GM18870 (cell line): ENCODE data around the gene C2CD2L.
"Not testable (repeated sequence)": the region's sequence is repeated elsewhere in the genome, so short reads cannot be mapped to it uniquely, and the experiment has no call there.

Source experiments
- ATAC-seq: cut with Tn5 transposase; IDR thresholded peaks from one replicate; pipeline ENCODE4 v1.9.1; 2021; ENCODE audit warnings: moderate library complexity; ENCODE audit not compliant: unreplicated experiment

C2CD2L gene

DNA sequence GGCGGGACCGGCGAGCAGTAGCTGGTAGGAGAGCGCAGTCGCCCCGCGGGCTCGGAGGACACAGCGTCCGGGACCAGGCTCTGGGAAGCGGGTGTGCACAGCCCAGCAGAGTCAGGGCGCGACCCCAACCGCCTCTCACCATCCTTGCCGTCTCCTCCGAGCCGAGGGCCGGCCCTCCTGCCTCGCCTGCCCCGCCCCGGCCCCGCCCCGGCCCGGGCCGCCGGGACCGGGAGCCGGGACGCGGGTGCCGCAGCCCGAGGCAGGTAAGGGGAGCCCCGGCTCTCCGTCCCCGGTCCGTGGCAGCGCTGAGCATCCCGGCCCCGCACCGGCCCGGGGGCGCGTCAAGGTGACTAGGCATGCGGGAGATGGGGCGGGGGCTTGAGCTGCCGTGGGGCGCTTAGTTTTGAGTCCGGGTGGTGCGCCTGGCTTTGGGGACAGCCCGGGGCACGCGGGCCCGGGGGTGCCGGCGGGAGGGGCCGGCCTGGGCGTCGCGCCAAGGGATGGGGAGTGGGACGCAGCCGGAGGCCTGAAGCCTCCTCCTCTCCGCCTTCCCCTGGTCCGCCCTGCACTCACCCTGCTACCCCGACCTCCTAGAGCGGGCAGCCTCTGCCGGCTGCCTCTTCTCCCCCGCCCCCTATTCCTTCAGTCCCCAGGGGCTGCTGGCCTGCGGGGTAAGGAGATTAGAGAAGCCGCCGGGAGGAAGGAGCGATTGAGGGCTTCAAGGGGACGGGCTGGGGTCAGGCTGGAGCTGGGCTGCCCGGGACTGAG is 42.1 kb downstream of the C2CD2L start, which contains the start of gene ABCG4:
TSS of gene ABCG4 (plus strand) at position 35 of the 768 bp plus-strand sequence. CDS start 914 bp downstream, outside the sequence.
- no peak for ATAC-seq

DNA sequence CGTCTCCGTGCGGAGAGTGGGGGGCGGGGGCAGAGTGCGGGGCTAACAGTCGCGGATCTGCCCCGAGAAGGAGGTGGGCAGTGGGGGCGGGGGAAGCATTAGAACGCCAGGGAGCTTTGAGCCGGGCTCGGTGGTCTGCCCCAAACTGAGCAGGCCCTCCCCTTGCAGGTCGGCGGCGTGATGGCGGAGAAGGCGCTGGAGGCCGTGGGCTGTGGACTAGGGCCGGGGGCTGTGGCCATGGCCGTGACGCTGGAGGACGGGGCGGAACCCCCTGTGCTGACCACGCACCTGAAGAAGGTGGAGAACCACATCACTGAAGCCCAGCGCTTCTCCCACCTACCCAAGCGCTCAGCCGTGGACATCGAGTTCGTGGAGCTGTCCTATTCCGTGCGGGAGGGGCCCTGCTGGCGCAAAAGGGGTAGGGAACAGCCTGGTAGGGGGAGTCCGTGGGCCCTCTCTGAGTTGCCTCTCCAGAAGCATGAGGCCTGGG is 42.7 kb downstream of the C2CD2L start:
- ATAC-seq, result no peak

DNA sequence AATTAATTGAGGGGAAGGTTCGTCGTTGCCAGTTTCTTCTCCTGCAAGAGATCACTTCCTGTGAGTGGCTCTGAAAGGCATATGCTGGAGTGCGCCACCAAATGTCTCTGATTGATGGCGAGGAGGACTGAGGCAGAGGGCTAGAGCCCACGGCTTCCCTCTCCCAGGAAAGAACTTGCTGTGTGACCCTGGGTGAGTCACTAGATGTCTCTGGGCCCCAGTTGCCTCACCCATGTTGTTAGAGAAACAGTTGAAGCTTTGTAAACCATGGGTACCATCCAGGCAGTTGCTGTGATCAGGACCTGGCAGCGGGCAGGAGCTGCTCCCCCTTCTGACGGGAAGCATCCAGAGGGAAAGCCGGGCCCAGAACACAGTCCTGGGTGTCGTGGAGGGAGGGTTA is 44.9 kb downstream of the C2CD2L start:
- ATAC-seq, result no peak

DNA sequence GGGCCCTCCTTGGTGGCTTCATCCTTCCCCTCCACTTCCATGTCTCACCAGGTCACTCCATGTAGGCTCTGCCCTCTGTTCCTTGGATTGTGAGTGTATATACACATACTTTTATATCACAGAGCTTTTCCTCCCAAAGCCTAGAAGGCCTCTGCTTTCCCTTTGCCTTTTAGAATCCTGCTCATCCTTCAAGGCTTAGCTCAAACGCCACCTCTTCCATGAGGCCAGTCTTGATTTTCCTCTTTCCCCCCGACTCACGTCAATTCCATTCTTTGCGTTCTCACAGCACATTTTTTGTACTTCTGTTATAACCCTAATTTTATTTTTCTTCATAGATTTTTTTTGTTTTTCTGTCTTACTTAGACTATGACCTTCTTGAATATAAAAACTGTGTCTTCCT is 45.5 kb downstream of the C2CD2L start:
- ATAC-seq, result no peak

DNA sequence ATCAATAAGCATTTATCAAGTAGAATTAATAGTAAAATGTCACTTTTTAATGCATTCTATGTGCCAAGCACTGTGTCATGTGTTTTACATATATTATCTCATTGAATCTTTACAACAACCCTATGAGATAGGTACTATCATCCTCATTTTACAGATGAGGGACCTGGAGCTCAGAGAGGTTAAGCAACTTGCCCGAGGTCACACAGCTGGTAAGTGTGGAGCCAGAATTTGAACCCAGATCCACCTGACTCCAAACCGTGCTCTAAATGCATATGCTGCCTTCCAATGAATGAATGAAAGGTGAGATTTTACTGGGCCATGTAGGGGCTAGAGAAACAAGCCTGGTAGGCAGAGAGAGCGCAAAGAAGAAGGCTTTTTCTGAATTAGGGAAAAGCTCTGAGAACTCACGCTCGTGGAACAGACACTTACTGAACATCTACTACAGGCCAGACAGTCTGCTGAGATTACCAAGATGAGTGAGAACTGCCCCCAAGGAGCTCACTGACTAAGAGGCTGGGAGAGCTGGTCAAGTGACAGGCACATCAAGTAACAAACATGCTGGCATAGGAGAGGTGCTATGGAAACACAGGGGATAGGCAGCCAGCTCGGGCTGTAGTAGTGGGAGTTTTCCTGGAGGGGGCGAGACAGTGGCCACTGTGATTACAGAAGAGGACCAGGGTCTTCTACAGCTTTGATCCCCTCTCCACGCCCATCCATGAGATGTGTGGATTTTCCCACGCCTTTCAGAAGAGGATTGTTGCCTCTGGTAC is 46.1 kb downstream of the C2CD2L start:
- no peak for ATAC-seq

DNA sequence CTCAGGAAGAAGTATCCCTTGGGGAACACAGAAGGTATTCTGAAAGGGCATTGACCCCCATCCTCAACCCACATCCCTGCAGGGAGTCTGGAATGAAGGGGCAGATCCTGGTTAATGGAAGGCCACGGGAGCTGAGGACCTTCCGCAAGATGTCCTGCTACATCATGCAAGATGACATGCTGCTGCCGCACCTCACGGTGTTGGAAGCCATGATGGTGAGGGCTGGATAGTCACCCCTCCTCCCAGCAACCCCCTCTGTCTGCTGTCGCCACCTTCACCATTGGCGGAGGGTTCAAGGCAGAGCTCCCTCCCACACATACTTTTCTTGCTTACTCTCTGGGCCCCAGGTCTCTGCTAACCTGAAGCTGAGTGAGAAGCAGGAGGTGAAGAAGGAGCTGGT is 47.0 kb downstream of the C2CD2L start:
- ATAC-seq, result no peak

DNA sequence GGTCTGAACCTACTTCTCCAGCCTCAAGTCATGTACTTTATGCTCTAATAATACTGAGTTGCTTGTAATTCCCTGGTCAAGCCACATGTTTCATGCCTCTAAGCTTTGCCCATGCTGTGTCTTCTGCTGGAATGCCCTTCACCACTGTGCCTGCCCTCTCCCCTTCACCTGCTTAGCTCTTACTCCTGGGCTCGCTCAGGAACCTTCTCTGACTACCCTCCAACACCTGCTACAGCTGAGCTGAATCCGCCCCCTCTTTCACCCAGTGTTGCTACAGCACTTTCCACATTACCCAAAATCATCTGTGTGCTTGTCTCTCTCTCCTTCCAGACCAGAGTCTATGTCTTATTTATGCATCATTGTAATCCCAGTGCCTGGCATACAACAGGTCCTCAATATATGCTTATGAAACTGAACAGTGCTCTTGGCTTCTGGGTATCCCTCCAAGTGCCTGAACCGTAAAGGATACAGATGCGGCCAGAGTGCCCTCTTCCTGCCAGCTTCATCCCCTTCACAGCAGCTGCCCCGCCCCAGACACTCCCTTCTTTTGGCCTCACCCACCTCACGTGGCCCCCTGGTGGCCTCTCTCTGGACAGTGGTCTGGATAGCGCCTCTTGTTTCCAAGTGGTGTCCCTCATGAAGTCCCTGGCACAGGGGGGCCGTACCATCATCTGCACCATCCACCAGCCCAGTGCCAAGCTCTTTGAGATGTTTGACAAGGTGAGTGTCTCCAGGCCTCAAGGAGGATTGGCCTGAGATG is 48.8 kb downstream of the C2CD2L start:
- ATAC-seq, result no peak

DNA sequence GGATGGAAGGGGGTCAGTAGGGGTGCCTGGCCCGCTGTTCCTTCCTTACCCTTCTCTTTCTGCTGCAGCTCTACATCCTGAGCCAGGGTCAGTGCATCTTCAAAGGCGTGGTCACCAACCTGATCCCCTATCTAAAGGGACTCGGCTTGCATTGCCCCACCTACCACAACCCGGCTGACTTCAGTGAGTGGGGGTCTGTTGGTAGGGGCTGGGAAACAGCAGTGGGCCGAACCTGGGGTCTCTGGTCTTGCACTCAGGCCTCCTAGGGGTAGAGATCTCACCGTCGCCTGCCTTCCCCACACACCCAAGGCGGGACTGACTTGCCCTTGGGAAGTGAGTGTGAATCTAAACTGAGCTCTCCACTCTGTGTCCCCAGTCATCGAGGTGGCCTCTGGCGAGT is 49.4 kb downstream of the C2CD2L start:
- ATAC-seq, result no peak

DNA sequence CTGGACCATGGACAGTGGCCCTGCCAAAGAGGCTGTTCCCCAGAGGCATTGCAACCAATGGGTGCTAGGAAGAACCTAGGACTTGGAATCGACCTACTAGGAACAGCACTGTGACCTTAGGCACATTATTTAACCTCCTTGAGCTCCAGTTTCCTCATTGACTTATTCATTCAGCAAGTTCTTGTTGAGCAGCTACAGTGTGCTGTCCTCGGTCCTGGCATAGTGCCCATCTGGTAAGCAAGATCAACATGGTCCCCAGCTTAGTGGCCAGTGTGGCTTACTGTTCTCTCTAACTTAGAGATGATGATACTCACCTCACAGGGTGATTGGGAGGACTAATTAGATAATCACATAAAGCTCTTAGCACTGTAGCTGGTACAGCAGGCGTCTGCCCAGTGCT is 49.9 kb downstream of the C2CD2L start:
- no peak for ATAC-seq

DNA sequence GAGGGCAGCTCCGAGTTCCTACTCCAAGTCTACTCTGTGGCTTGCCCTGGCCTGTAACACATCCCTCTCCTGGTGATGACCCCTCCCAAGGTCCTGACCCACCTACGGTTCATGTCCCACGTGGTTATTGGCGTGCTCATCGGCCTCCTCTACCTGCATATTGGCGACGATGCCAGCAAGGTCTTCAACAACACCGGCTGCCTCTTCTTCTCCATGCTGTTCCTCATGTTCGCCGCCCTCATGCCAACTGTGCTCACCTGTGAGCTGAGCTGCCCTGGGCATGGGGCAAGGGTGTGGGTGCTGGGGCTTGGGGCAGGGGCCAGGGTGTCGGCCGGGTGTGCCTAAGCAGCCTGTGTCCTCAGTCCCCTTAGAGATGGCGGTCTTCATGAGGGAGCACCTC is 51.3 kb downstream of the C2CD2L start:
- no peak for ATAC-seq

DNA sequence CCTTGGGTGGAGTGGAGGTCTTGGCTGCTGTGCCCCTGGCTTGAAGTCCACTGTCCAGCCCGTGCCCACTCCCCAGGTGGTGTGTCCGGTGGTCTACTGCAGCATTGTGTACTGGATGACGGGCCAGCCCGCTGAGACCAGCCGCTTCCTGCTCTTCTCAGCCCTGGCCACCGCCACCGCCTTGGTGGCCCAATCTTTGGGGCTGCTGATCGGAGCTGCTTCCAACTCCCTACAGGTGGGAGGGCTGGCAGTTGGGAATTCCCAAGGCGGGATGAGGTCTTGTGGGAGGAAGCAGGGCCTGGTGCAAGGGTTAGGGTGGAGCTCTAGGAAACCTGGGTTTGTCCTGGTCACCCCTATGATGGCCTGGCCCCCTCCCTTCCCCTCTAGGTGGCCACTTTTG is 53.0 kb downstream of the C2CD2L start:
- ATAC-seq, result no peak

DNA sequence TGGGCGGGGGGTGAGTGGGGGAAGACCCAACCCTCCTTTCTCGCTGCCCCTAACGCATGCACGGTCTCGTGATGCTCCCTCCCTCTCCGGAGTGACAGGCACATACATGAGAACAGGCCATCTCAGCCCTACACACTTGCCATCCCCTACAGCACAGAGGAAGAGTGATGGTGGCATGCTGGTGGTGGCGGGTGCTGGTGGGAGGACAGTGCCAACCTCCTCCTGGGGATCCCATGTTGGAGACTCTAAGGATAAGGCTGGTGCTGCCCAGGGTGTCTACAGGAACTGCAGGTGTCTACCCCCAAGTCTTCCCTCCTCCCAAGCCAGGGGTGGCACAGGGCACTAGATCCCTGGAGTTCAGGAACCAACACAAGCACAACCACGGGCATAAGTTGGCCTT is 54.7 kb downstream of the C2CD2L start:
- ATAC-seq, result no peak

DNA sequence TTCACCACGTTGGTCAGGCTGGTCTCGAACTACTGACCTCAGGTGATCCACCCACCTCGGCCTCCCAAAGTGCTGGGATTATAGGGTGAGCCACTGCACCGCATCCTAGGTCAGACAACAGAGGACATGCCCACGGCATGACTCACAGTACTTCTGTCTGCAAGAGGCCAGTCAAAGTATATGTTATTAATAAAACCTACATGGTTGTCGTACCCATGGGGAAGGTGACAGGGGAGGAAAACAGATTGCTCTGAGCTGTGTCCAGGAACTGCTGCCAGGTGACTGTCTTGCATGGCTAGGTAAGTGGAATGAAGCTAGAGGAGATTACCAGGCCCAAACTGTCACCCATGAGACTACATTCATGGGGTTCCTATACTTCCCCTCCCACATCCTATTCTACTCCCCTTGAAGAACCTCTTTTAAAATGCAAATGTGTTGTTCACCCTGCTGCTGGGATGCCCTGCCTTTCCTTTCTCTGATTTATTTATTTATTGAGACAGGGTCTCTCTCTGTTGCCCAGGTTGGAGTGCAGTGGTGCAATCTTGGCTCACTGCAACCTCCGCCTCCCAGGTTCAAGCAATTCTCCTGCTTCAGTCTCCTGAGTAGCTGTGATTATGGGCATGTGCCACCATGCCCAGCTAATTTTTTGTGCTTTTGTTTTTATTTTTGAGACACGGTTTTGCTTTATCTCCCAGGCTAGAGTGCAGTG is 59.4 kb downstream of the C2CD2L start:
- no peak for ATAC-seq

DNA sequence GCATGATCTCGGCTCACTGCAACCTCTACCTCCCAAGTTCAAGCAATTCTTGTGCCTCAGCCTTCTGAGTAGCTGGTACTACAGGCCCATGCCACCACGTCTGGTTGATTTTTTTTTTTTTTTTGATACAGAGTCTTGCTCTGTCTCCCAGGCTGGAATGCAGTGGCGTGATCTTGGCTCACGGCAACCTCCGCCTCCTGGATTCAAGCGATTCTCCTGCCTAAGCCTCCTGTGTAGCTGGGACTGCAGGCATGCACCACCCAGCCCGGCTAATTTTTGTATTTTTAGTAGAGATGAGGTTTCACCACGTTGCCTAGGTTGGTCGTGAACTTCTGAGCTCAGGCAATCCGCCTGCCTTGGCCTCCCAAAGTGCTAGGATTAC is 59.9 kb downstream of the C2CD2L start:
- not testable (repeated sequence) for ATAC-seq

DNA sequence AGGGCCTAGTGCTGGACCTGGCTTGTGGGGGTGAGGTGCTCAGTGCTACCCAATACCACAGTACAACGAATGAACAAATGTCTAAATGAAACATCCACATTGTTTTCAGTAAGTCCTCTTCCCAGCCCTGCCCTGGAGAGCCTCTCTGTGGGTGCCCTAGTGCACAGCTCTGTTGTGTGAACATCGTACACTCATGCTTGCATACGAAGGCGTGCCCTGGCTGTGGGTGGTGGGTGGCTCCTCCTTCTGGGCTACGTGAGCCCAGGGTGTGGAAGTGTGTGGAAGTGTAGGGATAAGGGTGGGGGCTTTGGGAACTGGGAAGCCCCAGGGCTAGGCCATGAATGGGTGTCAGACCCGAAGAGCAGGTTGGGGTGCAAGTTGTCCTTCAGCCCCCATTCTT is 60.8 kb downstream of the C2CD2L start:
- ATAC-seq, result no peak
